Stimulated activated CD8-positive, alpha-beta memory T cell treated with anti-CD3 and anti-CD28 coated beads, Interleukin-12 subunit alpha, Interleukin-12 subunit beta, amount 100 ng/mL, for 1 hour (primary cell): ENCODE results near the gene TIMM22.

Source experiments
- DNase-seq: peaks from one replicate; pipeline ENCODE4 v3.0.0-alpha.2; 2020; ENCODE audit warnings: low read depth

TIMM22 gene

GRCh38 chr17:1002771-1003555 lies 6.0 kb downstream of the TIMM22 start:
- DNase-seq: no peak

GRCh38 chr17:1003633-1003971 lies 6.7 kb downstream of the TIMM22 start:
- DNase-seq: no peak

GRCh38 chr17:1003972-1004768 lies 7.2 kb downstream of the TIMM22 start:
- DNase-seq: no peak

GRCh38 chr17:1004769-1005295 lies 7.9 kb downstream of the TIMM22 start:
- DNase-seq: no peak

- no peak for DNase-seq
Observed at GRCh38 chr17:1005361-1005946, 8.5 kb downstream of the TIMM22 start.

- DNase-seq: no peak
Observed at GRCh38 chr17:1006054-1006453, 9.1 kb downstream of the TIMM22 start.

- no peak for DNase-seq
Observed at GRCh38 chr17:1007310-1008007, 10.5 kb downstream of the TIMM22 start.

- DNase-seq: no peak
Observed at GRCh38 chr17:1008008-1008761, 11.3 kb downstream of the TIMM22 start.

- no peak for DNase-seq
Observed at GRCh38 chr17:1009229-1010085, 12.5 kb downstream of the TIMM22 start.

- no peak for DNase-seq
Observed at GRCh38 chr17:1010086-1010450, 13.1 kb downstream of the TIMM22 start.

- DNase-seq: no peak
Observed at GRCh38 chr17:1010586-1010985, 13.7 kb downstream of the TIMM22 start.

- DNase-seq: no peak
Observed at GRCh38 chr17:1011138-1011537, 14.2 kb downstream of the TIMM22 start.

GRCh38 chr17:1011760-1012735 lies 15.1 kb downstream of the TIMM22 start:
- DNase-seq: no peak

- DNase-seq: no peak
Observed at GRCh38 chr17:1012823-1013728, 16.1 kb downstream of the TIMM22 start.

GRCh38 chr17:1013729-1014090 lies 16.8 kb downstream of the TIMM22 start:
- DNase-seq: no peak

GRCh38 chr17:1018547-1018946 lies 21.6 kb downstream of the TIMM22 start:
- DNase-seq: no peak

- no peak for DNase-seq
Observed at GRCh38 chr17:1019451-1019850, 22.5 kb downstream of the TIMM22 start.

GRCh38 chr17:1021147-1021546 lies 24.2 kb downstream of the TIMM22 start:
- DNase-seq: no peak
